Prostate gland (tissue), 2 donors: ENCODE measurements around the gene FSTL5. TPM values are rescaled to one million over a fixed set of nuclear protein-coding genes. Genes with fewer than 3 reads are reported as not detected.

Experiments
- DNase-seq: peaks from one replicate; pipeline ENCODE4 v3.0.0-alpha.2; 2019; ENCODE audit warnings: low spot score
- H3K27ac ChIP-seq, 2 donors: fragments of 200-600 bp; sonication (generic); 2 replicates each; pipeline ENCODE4 v1.5.1; 2017 to 2019
- H3K27me3 ChIP-seq: fragments of 200-600 bp; sonication (generic); replicated peaks from 2 replicates; pipeline ENCODE4 v1.5.1; 2019; ENCODE audit not compliant: insufficient read depth
- H3K36me3 ChIP-seq, 2 donors: fragments of 200-600 bp; sonication (generic); 1 replicate in 1 of 2; 2 replicates in 1 of 2; pipeline versions ENCODE4 v1.5.1 to v1.8.1; 2017 to 2019
- H3K4me1 ChIP-seq: fragments of 200-600 bp; sonication (generic); replicated peaks from 2 replicates; pipeline ENCODE4 v1.5.1; 2019
- H3K4me3 ChIP-seq, 2 donors: fragments of 200-600 bp; sonication (generic); 2 replicates each; pipeline ENCODE4 v1.5.1; 2017 to 2019
- H3K9me3 ChIP-seq: fragments of 200-600 bp; sonication (generic); 2 replicates; pipeline ENCODE4 v1.5.1; 2017
- CTCF ChIP-seq, 4 experiments: fragments of 200-600 bp in 2 of 4; fragments of 450-650 bp in 2 of 4; sonication (generic) in 2 of 4; IDR thresholded peaks; 1 replicate in 3 of 4; 2 replicates in 1 of 4; pipeline ENCODE4 v1.5.1; 2016 to 2019; ENCODE audit warnings: antibody characterized with exemption in 4 of 4, mild to moderate bottlenecking in 2 of 4, moderate library complexity in 2 of 4
- POLR2A ChIP-seq: fragments of 450-650 bp; IDR thresholded peaks from one replicate; pipeline ENCODE4 v1.6.1; 2016; ENCODE audit warnings: antibody characterized with exemption, mild to moderate bottlenecking
- POLR2AphosphoS5 ChIP-seq: sonication (generic); formaldehyde crosslinking; IDR thresholded peaks from one replicate; pipeline ENCODE4 v1.6.1; 2017; ENCODE audit warnings: antibody characterized with exemption
- WGBS: methylation state at CpG from one replicate; pipeline ENCODE4 v1.1.5; 2018; 5-methylcytosine and 5-hydroxymethylcytosine counted together
- intact Hi-C: fragments of 100-400 bp; cut with DNase I; formaldehyde crosslinking; loops from one replicate; pipeline ENCODE4 v1.14.2; 2022
- total RNA-seq, 2 donors: library from RNA; depleted of rRNA; stranded (reverse); fragments of >200 nt; gene quantifications; one replicate each; pipeline ENCODE4 v1.1.0, GENCODE V29; 2016

FSTL5 gene
- total RNA-seq, 2 donors from 2014 or later, result 0.45 TPM; not detected in 1

GRCh38 chr4:162017863-162018262 lies 145.9 kb downstream of the FSTL5 start:
- no peaks in the 10 kb centered on the region for H3K4me1 ChIP-seq
- no peaks in the 10 kb centered on the region for H3K9me3 ChIP-seq
- WGBS, result 63% methylated on average over 2 of the region's 2 CpGs
- no peaks in the 10 kb centered on the region for H3K27me3 ChIP-seq
- no peak for DNase-seq
- no peak overlapping the region for H3K4me3 ChIP-seq
- intact Hi-C loops, result no loop called here
- no peaks in the 10 kb centered on the region for H3K36me3 ChIP-seq
- no peak overlapping the region for H3K27ac ChIP-seq
- TF ChIP-seq POLR2A (no peak), POLR2AphosphoS5 (no peak), CTCF (IDR thresholded peaks at IDR 0.05) (no peak)

- TF ChIP-seq CTCF (IDR thresholded peaks at IDR 0.05), result no peak
- intact Hi-C loops, result no loop called here
- H3K27ac ChIP-seq, result no peak overlapping the region
- no peaks in the 10 kb centered on the region for H3K27me3 ChIP-seq
- 86% methylated on average over 2 of the region's 2 CpGs for WGBS
- H3K9me3 ChIP-seq, result no peaks in the 10 kb centered on the region
- no peaks in the 10 kb centered on the region for H3K4me1 ChIP-seq
- DNase-seq, result no peak
- no peak overlapping the region for H3K4me3 ChIP-seq
- no peaks in the 10 kb centered on the region for H3K36me3 ChIP-seq
Measured at GRCh38 chr4:162016991-162017390, 146.8 kb downstream of the FSTL5 start.

GRCh38 chr4:162016219-162016618 lies 147.6 kb downstream of the FSTL5 start:
- no peaks in the 10 kb centered on the region for H3K9me3 ChIP-seq
- H3K27ac ChIP-seq, result no peak overlapping the region
- intact Hi-C loops, result no loop called here
- no peaks in the 10 kb centered on the region for H3K36me3 ChIP-seq
- H3K4me1 ChIP-seq, result no peaks in the 10 kb centered on the region
- no peak for DNase-seq
- H3K27me3 ChIP-seq, result no peaks in the 10 kb centered on the region
- H3K4me3 ChIP-seq, result no peak overlapping the region
- TF ChIP-seq CTCF (IDR thresholded peaks at IDR 0.05), result no peak
- no peak for TF ChIP-seq POLR2A
- no peak for TF ChIP-seq POLR2AphosphoS5
- WGBS, result 0% methylated on average over 1 of the region's 1 CpG

- DNase-seq, result no peak
- 58% methylated on average over 3 of the region's 3 CpGs for WGBS
- Histone ChIP-seq H3K27ac (no peak overlapping the region), H3K4me1 (no peaks in the 10 kb centered on the region), H3K4me3 (no peak overlapping the region), H3K9me3 (no peaks in the 10 kb centered on the region), H3K27me3 (no peaks in the 10 kb centered on the region), H3K36me3 (no peaks in the 10 kb centered on the region)
- intact Hi-C loops, result no loop called here
- TF ChIP-seq POLR2AphosphoS5 (no peak), CTCF (IDR thresholded peaks at IDR 0.05) (no peak), POLR2A (no peak)
Measured at GRCh38 chr4:162015090-162015489, 148.7 kb downstream of the FSTL5 start.

- no peaks in the 10 kb centered on the region for H3K27me3 ChIP-seq
- no peaks in the 10 kb centered on the region for H3K36me3 ChIP-seq
- 79% methylated on average over 2 of the region's 2 CpGs for whole genome bisulfite sequencing
- intact Hi-C loops, result no loop called here
- no peak overlapping the region for H3K4me3 ChIP-seq
- no peak overlapping the region for H3K27ac ChIP-seq
- no peak for DNase-seq
- TF ChIP-seq CTCF (IDR thresholded peaks at IDR 0.05) (no peak), POLR2A (no peak), POLR2AphosphoS5 (no peak)
- H3K9me3 ChIP-seq, result no peaks in the 10 kb centered on the region
- no peaks in the 10 kb centered on the region for H3K4me1 ChIP-seq
Measured at GRCh38 chr4:162011089-162011488, 152.7 kb downstream of the FSTL5 start.
